IMR-90 (cell line): ENCODE results near the gene TBCE. TPM values are rescaled to one million over a fixed set of nuclear protein-coding genes. Genes with fewer than 3 reads are reported as not detected.

ENCODE experiments used
- ATAC-seq: fragments of 200-7000 bp; cut with Tn5 transposase; 2 replicates; pipeline ENCODE4 v1.9.1; 2020; ENCODE audit warnings: low read depth, mild to moderate bottlenecking, moderate library complexity
- BruUV-seq: library from RNA; stranded (reverse); fragments of 400-500 nt; replicated peaks from 2 replicates; lab custom pipeline; 2021; lab: Mats Ljungman, UMichigan
- CTCF ChIA-PET: fragments of 300-600 bp; formaldehyde crosslinking; extraction: SDS; loops from one replicate; lab custom pipeline; 2021; ENCODE audit warnings: antibody characterized with exemption; lab: Yijun Ruan, JAX
- POLR2A ChIA-PET: fragments of 300-600 bp; sonication (Branson Sonifier 250); formaldehyde crosslinking; loops from one replicate; lab custom pipeline; 2022; ENCODE audit warnings: antibody characterized with exemption; ENCODE audit not compliant: unreplicated experiment; lab: Charles Lee
- DNase-seq: peaks from one replicate; pipeline ENCODE4 v3.0.0; 2013
- H2AFZ ChIP-seq: replicated peaks from 2 replicates; pipeline ENCODE3; 2013; ENCODE audit warnings: low read length, mild to moderate bottlenecking; ENCODE audit not compliant: poor library complexity
- H2AK5ac ChIP-seq: 2 replicates; pipeline ENCODE4 v1.6.1; 2013; ENCODE audit warnings: low read depth, low read length, inconsistent platforms
- H2AK9ac ChIP-seq: replicated peaks from 2 replicates; pipeline ENCODE3; 2013; ENCODE audit warnings: mild to moderate bottlenecking, low read depth, low read length, moderate library complexity; ENCODE audit not compliant: poor library complexity
- H2BK120ac ChIP-seq: 2 replicates; pipeline ENCODE4 v1.6.1; 2013; ENCODE audit warnings: low read depth, low read length, inconsistent platforms
- H2BK15ac ChIP-seq: 3 replicates; pipeline ENCODE4 v1.6.1; 2013; ENCODE audit warnings: low read depth, low read length, inconsistent platforms
- H2BK20ac ChIP-seq: 2 replicates; pipeline ENCODE4 v1.6.1; 2013; ENCODE audit warnings: low read depth, mild to moderate bottlenecking, inconsistent platforms, low read length, moderate library complexity
- H2BK5ac ChIP-seq: 2 replicates; pipeline ENCODE4 v1.6.1; 2013; ENCODE audit warnings: mild to moderate bottlenecking, low read depth, low read length, inconsistent platforms; ENCODE audit not compliant: poor library complexity, severe bottlenecking
- H3K14ac ChIP-seq: replicated peaks from 2 replicates; pipeline ENCODE4 v1.6.1; 2013; ENCODE audit warnings: low read depth, low read length, inconsistent platforms
- H3K18ac ChIP-seq: 2 replicates; pipeline ENCODE4 v1.6.1; 2013; ENCODE audit warnings: low read depth, low read length, control low read depth
- H3K23ac ChIP-seq: 2 replicates; pipeline ENCODE4 v1.6.1; 2013; ENCODE audit warnings: low read depth, low read length, inconsistent platforms
- H3K27ac ChIP-seq: 2 replicates; pipeline ENCODE4 v1.5.1; 2013; ENCODE audit warnings: mild to moderate bottlenecking, control low read depth, low read length; ENCODE audit not compliant: insufficient read depth
- H3K27me3 ChIP-seq: 2 replicates; pipeline ENCODE4 v1.6.1; 2013; ENCODE audit warnings: low read length; ENCODE audit not compliant: control insufficient read depth, insufficient read depth
- H3K36me3 ChIP-seq: 2 replicates; pipeline ENCODE4 v1.6.1; 2013; ENCODE audit warnings: low read length, mixed read lengths; ENCODE audit not compliant: control insufficient read depth, insufficient read depth
- H3K4ac ChIP-seq: 2 replicates; pipeline ENCODE4 v1.6.1; 2013; ENCODE audit warnings: low read depth, low read length, inconsistent platforms
- H3K4me1 ChIP-seq: 2 replicates; pipeline ENCODE4 v1.6.1; 2013; ENCODE audit warnings: low read length, mixed read lengths; ENCODE audit not compliant: control insufficient read depth, insufficient read depth
- H3K4me2 ChIP-seq: 2 replicates; pipeline ENCODE4 v1.6.1; 2013; ENCODE audit warnings: low read depth, mild to moderate bottlenecking, control low read depth, low read length, moderate library complexity
- H3K4me3 ChIP-seq: 2 replicates; pipeline ENCODE4 v1.5.1; 2013; ENCODE audit warnings: low read depth, mild to moderate bottlenecking, control low read depth, low read length, moderate library complexity; ENCODE audit not compliant: insufficient read depth
- H3K56ac ChIP-seq: 2 replicates; pipeline ENCODE4 v1.6.1; 2013; ENCODE audit warnings: low read length, inconsistent platforms; ENCODE audit not compliant: insufficient read depth; ENCODE audit errors: extremely low read depth
- H3K79me1 ChIP-seq, 2 experiments: 2 replicates each; pipeline ENCODE4 v1.6.1; 2013; ENCODE audit warnings: low read length in 2 of 2, inconsistent platforms in 1 of 2, low read depth in 1 of 2
- H3K9ac ChIP-seq: 2 replicates; pipeline ENCODE4 v1.6.1; 2013; ENCODE audit warnings: low read depth, low read length, control low read depth
- H3K9me1 ChIP-seq: 2 replicates; pipeline ENCODE4 v1.6.1; 2013; ENCODE audit warnings: low read length, inconsistent platforms; ENCODE audit not compliant: insufficient read depth
- H3K9me3 ChIP-seq: 2 replicates; pipeline ENCODE4 v1.6.1; 2013; ENCODE audit warnings: low read length; ENCODE audit not compliant: control insufficient read depth, insufficient read depth
- H4K20me1 ChIP-seq: 2 replicates; pipeline ENCODE4 v1.6.1; 2013; ENCODE audit warnings: low read length, inconsistent platforms; ENCODE audit not compliant: insufficient read depth
- H4K5ac ChIP-seq: 2 replicates; pipeline ENCODE4 v1.6.1; 2013; ENCODE audit warnings: mild to moderate bottlenecking, low read depth, low read length, control low read depth
- H4K8ac ChIP-seq, 2 experiments: 2 replicates each; pipeline ENCODE4 v1.6.1; 2013; ENCODE audit warnings: low read depth in 2 of 2, low read length in 2 of 2, control low read depth in 1 of 2, inconsistent platforms in 1 of 2
- H4K91ac ChIP-seq: 2 replicates; pipeline ENCODE4 v1.6.1; 2013; ENCODE audit warnings: low read depth, low read length, inconsistent platforms; ENCODE audit not compliant: insufficient read depth
- CEBPB ChIP-seq: IDR thresholded peaks from 2 replicates; pipeline ENCODE4 v1.6.1; 2012; ENCODE audit warnings: low read depth, low read length, improper control_type of control experiment
- CTCF ChIP-seq: conservative IDR thresholded peaks from 2 replicates; pipeline ENCODE4 v1.5.1; 2012; ENCODE audit warnings: mild to moderate bottlenecking, low read depth, low read length, improper control_type of control experiment
- MAFK ChIP-seq: IDR thresholded peaks from 2 replicates; pipeline ENCODE4 v1.6.1; 2012; ENCODE audit warnings: low read depth, low read length, improper control_type of control experiment
- POLR2A ChIP-seq: IDR thresholded peaks from 2 replicates; pipeline ENCODE4 v1.6.1; 2012; ENCODE audit warnings: mild to moderate bottlenecking, low read depth, low read length
- RAD21 ChIP-seq: IDR thresholded peaks from 2 replicates; pipeline ENCODE4 v1.6.1; 2012; ENCODE audit warnings: low read length, improper control_type of control experiment
- WGBS, 2 experiments: methylation state at CpG; one replicate each; pipeline versions ENCODE4 v1.1.5 to v1.1.7; 2013; ENCODE audit warnings: missing lambda C conversion rate in 2 of 2; ENCODE audit not compliant: insufficient read length in 1 of 2; ENCODE audit errors: extremely low coverage in 2 of 2; 5-methylcytosine and 5-hydroxymethylcytosine counted together
- dilution Hi-C: fragments of 300-500 bp; cut with HindIII; formaldehyde crosslinking; loops from one replicate; pipeline ENCODE4 v1.14.3; 2018; ENCODE audit warnings: low sequenced_read_pairs; ENCODE audit not compliant: unreplicated experiment
- in situ Hi-C: fragments of 300-500 bp; cut with MboI; formaldehyde crosslinking; loops from 3 replicates; pipeline ENCODE4 v1.14.3; 2019; ENCODE audit warnings: low sequenced_read_pairs, inconsistent platforms, mixed read lengths
- intact Hi-C: fragments of 100-400 bp; cut with micrococcal nuclease; formaldehyde crosslinking; loops from 2 replicates; pipeline ENCODE4 v1.10.0; 2022
- polyA plus RNA-seq, 3 experiments: library from polyadenylated mRNA; depleted of rRNA; stranded (reverse); fragments of >200 nt; gene quantifications; 2 replicates each; pipeline ENCODE4 v1.2.3, GENCODE V29; 2012; ENCODE audit warnings: low replicate concordance in 1 of 3
- total RNA-seq: library from RNA; depleted of rRNA; stranded (reverse); fragments of >200 nt; gene quantifications from 2 replicates; pipeline ENCODE4 v1.2.3, GENCODE V29; 2012
- TF ChIP-seq, protein P1 (sequence below): fragments of 150-350 bp; IDR thresholded peaks from 2 replicates; pipeline ENCODE4 v1.6.1; 2017; ENCODE audit warnings: mild to moderate bottlenecking, antibody characterized with exemption, low read length, low read depth

TBCE gene
- total and polyA plus RNA-seq, 2 of the 4 experiments (the other 2 are of a cell fraction), result 25.3 to 26.7 TPM

GRCh38 chr1:235421751-235422150 lies 54.5 kb downstream of the TBCE start:
- Histone ChIP-seq H3K27me3 (no peaks in the 10 kb centered on the region), H3K4me2 (no peak overlapping the region), H3K14ac (no peak overlapping the region), H2BK20ac (no peak overlapping the region), H3K23ac (no peak overlapping the region), H2BK15ac (no peak overlapping the region), H3K9ac (no peak overlapping the region), H4K20me1 (peaks cover 8% of the 10 kb centered on the region; the same call in 1 of the 2 replicates), H3K9me1 (peaks cover 10% of the 10 kb centered on the region; the same call in 1 of the 2 replicates), H3K9me3 (no peaks in the 10 kb centered on the region), H3K4me1 (0 out of 2 replicates have a peak, but pooled peaks cover 2% of the 10 kb centered on the region), H2BK5ac (no peak overlapping the region), H2BK120ac (no peak overlapping the region), H3K27ac (no peak overlapping the region), H4K91ac (no peak overlapping the region), H3K4ac (no peak overlapping the region), H3K36me3 (no peaks in the 10 kb centered on the region), H4K5ac (no peak overlapping the region), H3K18ac (no peak overlapping the region), H2AK5ac (no peak overlapping the region), H4K8ac (no peak overlapping the region), H2AK9ac (no peak overlapping the region), H3K4me3 (no peak overlapping the region), H3K79me1 (peaks cover 7 to 61% of the 10 kb centered on the region in 2 experiments; a peak in 3 of 4 replicates), H3K56ac (no peak overlapping the region), H2AFZ (no peak overlapping the region)
- BruUV-seq, result no TSS peak
- dilution Hi-C loops (no loop called here), in situ Hi-C loops (no loop called here), intact Hi-C loops (no loop called here)
- ChIA-PET CTCF (no interaction called here), POLR2A (no interaction called here)
- TF ChIP-seq RAD21 (no peak), CEBPB (no peak), CTCF (no peak), POLR2A (no peak), MAFK (no peak)
- TF ChIP-seq, protein P1, sequence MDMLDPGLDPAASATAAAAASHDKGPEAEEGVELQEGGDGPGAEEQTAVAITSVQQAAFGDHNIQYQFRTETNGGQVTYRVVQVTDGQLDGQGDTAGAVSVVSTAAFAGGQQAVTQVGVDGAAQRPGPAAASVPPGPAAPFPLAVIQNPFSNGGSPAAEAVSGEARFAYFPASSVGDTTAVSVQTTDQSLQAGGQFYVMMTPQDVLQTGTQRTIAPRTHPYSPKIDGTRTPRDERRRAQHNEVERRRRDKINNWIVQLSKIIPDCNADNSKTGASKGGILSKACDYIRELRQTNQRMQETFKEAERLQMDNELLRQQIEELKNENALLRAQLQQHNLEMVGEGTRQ, result no peak
- WGBS, 2 experiments, result no CpG with 5 or more reads among the region's 3 CpGs
- ATAC-seq (no peak), DNase-seq (no peak)
